ENCODE measurements around the gene FBXL22. TPM values are rescaled to one million over a fixed set of nuclear protein-coding genes. Genes with fewer than 3 reads are reported as not detected.

The FBXL22 gene
- total RNA-seq, 1 experiment from 2014 or later: 2.0 TPM

- Histone ChIP-seq H3K9me3 (ENCODE audit: low read length) (no peaks in the 10 kb centered on the region), H3K9ac (ENCODE audit: low read length) (no peak overlapping the region; the same call in 1 of the 2 replicates), H3K4me1 (ENCODE audit: insufficient read depth, low read length) (peaks cover 7% of the 10 kb centered on the region; the same call in 1 of the 2 replicates), H3K9me2 (replicated peaks; ENCODE audit: low read length) (no peaks in the 10 kb centered on the region), H3K4me3 (ENCODE audit: low read length) (peak overlapping the region; percentile 94), H3K36me3 (ENCODE audit: low read depth, low read length) (no peaks in the 10 kb centered on the region), H3K4me2 (ENCODE audit: low read length) (peak overlapping the region; percentile 92), H2AFZ (ENCODE audit: low read length) (peak overlapping the region; percentile 80), H3F3A (ENCODE audit: low read length, unreplicated experiment) (no peaks in the 10 kb centered on the region), H4K20me1 (ENCODE audit: low read length) (no peaks in the 10 kb centered on the region), H3K27ac (ENCODE audit: low read length) (no peak overlapping the region), H3K27me3 (ENCODE audit: low read length) (no peaks in the 10 kb centered on the region), H3K79me2 (ENCODE audit: low read length) (peaks cover 6% of the 10 kb centered on the region)
- TF ChIP-seq EZH2phosphoT487 (IDR thresholded peaks at IDR 0.05; ENCODE audit: borderline replicate concordance, low read length) (no peak), EZH2 (IDR thresholded peaks at IDR 0.05; ENCODE audit: low read length, unreplicated experiment) (no peak), CTCF (conservative IDR thresholded peaks at IDR 0.05; ENCODE audit: low read depth, low read length) (no peak)
- ATAC-seq (no peak), DNase-seq (no peak)
- ChIA-PET CTCF (no interaction called here), POLR2A (ENCODE audit: unreplicated experiment) (no interaction called here)
- BruUV-seq (replicated peaks): no TSS peak
- intact Hi-C loops (cut with micrococcal nuclease): no loop called here
Measured at GRCh38 chr15:63601704-63602185, 4.6 kb downstream of the FBXL22 start.

GRCh38 chr15:63602595-63602994 is 5.4 kb downstream of the FBXL22 start:
- H3K4me1 ChIP-seq (ENCODE audit: insufficient read depth, low read length): peaks cover 7% of the 10 kb centered on the region; the same call in 1 of the 2 replicates
- TF ChIP-seq CTCF (conservative IDR thresholded peaks at IDR 0.05; ENCODE audit: low read depth, low read length) (no peak), EZH2phosphoT487 (IDR thresholded peaks at IDR 0.05; ENCODE audit: borderline replicate concordance, low read length) (no peak), EZH2 (IDR thresholded peaks at IDR 0.05; ENCODE audit: low read length, unreplicated experiment) (no peak)
- no peaks in the 10 kb centered on the region for H3F3A ChIP-seq (ENCODE audit: low read length, unreplicated experiment)
- H3K27ac ChIP-seq (ENCODE audit: low read length): no peak overlapping the region
- BruUV-seq (replicated peaks): no TSS peak
- ATAC-seq: no peak
- intact Hi-C loops (cut with micrococcal nuclease): no loop called here
- H3K9me2 ChIP-seq (replicated peaks; ENCODE audit: low read length): no peaks in the 10 kb centered on the region
- no peaks in the 10 kb centered on the region for H3K27me3 ChIP-seq (ENCODE audit: low read length)
- no peak overlapping the region for H3K4me2 ChIP-seq (ENCODE audit: low read length)
- no peak overlapping the region for H2AFZ ChIP-seq (ENCODE audit: low read length)
- no peaks in the 10 kb centered on the region for H4K20me1 ChIP-seq (ENCODE audit: low read length)
- H3K36me3 ChIP-seq (ENCODE audit: low read depth, low read length): no peaks in the 10 kb centered on the region
- CTCF ChIA-PET: no interaction called here
- POLR2A ChIA-PET (ENCODE audit: unreplicated experiment): no interaction called here
- no peaks in the 10 kb centered on the region for H3K9me3 ChIP-seq (ENCODE audit: low read length)
- H3K79me2 ChIP-seq (ENCODE audit: low read length): peaks cover 6% of the 10 kb centered on the region
- no peak for DNase-seq
- H3K4me3 ChIP-seq (ENCODE audit: low read length): no peak overlapping the region
- H3K9ac ChIP-seq (ENCODE audit: low read length): no peak overlapping the region

GRCh38 chr15:63603516-63603915 is 6.3 kb downstream of the FBXL22 start:
- CTCF ChIA-PET: no interaction called here

More at GRCh38 chr15:63603516-63603915, 6.3 kb downstream of the FBXL22 start:
- Histone ChIP-seq H3F3A (ENCODE audit: low read length, unreplicated experiment) (no peaks in the 10 kb centered on the region), H3K9ac (ENCODE audit: low read length) (no peak overlapping the region), H3K27me3 (ENCODE audit: low read length) (no peaks in the 10 kb centered on the region), H4K20me1 (ENCODE audit: low read length) (no peaks in the 10 kb centered on the region), H3K4me3 (ENCODE audit: low read length) (no peak overlapping the region), H3K4me2 (ENCODE audit: low read length) (no peak overlapping the region), H2AFZ (ENCODE audit: low read length) (no peak overlapping the region), H3K4me1 (ENCODE audit: insufficient read depth, low read length) (peaks cover 7% of the 10 kb centered on the region; the same call in 1 of the 2 replicates), H3K9me3 (ENCODE audit: low read length) (no peaks in the 10 kb centered on the region), H3K79me2 (ENCODE audit: low read length) (peaks cover 6% of the 10 kb centered on the region), H3K9me2 (replicated peaks; ENCODE audit: low read length) (no peaks in the 10 kb centered on the region), H3K36me3 (ENCODE audit: low read depth, low read length) (no peaks in the 10 kb centered on the region), H3K27ac (ENCODE audit: low read length) (no peak overlapping the region)
- no TSS peak for BruUV-seq (replicated peaks)
- TF ChIP-seq EZH2phosphoT487 (IDR thresholded peaks at IDR 0.05; ENCODE audit: borderline replicate concordance, low read length) (no peak), CTCF (conservative IDR thresholded peaks at IDR 0.05; ENCODE audit: low read depth, low read length) (no peak), EZH2 (IDR thresholded peaks at IDR 0.05; ENCODE audit: low read length, unreplicated experiment) (no peak)
- DNase-seq (no peak), ATAC-seq (no peak)
- POLR2A ChIA-PET (ENCODE audit: unreplicated experiment): interaction anchor here (0.6 kb wide), 1 partner anchor 15 kb away, joined by 4 read pairs; no protein-coding TSS in a partner anchor
- intact Hi-C loops (cut with micrococcal nuclease): no loop called here

Measured in PC-3 (cell line).